Endothelial cell of umbilical vein (primary cell): Measurements from ENCODE around the gene ANKS1B. TPM values are rescaled to one million over a fixed set of nuclear protein-coding genes. Genes with fewer than 3 reads are reported as not detected.

ENCODE experiments used
- BruUV-seq: library from RNA; stranded (reverse); fragments of 400-500 nt; replicated peaks from 2 replicates; lab custom pipeline; 2021; lab: Mats Ljungman, UMichigan
- CTCF ChIA-PET: fragments of 300-600, 350-600 bp; sonication (Branson Sonifier 250); formaldehyde crosslinking; loops from one replicate; lab custom pipeline; 2021; ENCODE audit warnings: antibody characterized with exemption, inconsistent platforms; lab: Charles Lee
- POLR2A ChIA-PET: fragments of 300-600, 350-600 bp; sonication (Branson Sonifier 250); formaldehyde crosslinking; loops from one replicate; lab custom pipeline; 2021; ENCODE audit warnings: antibody characterized with exemption, inconsistent platforms; lab: Charles Lee
- DNase-seq: peaks from one replicate; pipeline ENCODE4 v3.0.0-alpha.2; 2011; ENCODE audit warnings: low read depth, low spot score
- FAIRE-seq: peaks from 2 replicates; lab custom pipeline; 2011; peaks lifted over from hg19 to GRCh38; lab: Jason Lieb, UNC
- H2AFZ ChIP-seq: 2 replicates; pipeline ENCODE4 v1.6.0; 2012; ENCODE audit warnings: low read depth, low read length, control low read depth, inconsistent platforms
- H3K27ac ChIP-seq: 2 replicates; pipeline ENCODE4 v1.5.1; 2011; ENCODE audit warnings: low read depth, mild to moderate bottlenecking, control low read depth, low read length, moderate library complexity; ENCODE audit not compliant: insufficient read depth
- H3K27me3 ChIP-seq, 2 experiments: 2 replicates each; pipeline versions ENCODE4 v1.6.0 to v1.6.1; 2011; ENCODE audit warnings: low read length in 2 of 2, mixed read lengths in 1 of 2; ENCODE audit not compliant: control insufficient read depth in 2 of 2, insufficient read depth in 2 of 2
- H3K36me3 ChIP-seq, 2 experiments: 2 replicates in 1 of 2; 3 replicates in 1 of 2; pipeline ENCODE4 v1.5.1; 2011; ENCODE audit warnings: low read length in 2 of 2, mild to moderate bottlenecking in 1 of 2, moderate library complexity in 1 of 2; ENCODE audit not compliant: control insufficient read depth in 2 of 2, insufficient read depth in 2 of 2; ENCODE audit errors: extremely low read depth in 1 of 2
- H3K4me1 ChIP-seq: 3 replicates; pipeline ENCODE4 v1.5.1; 2011; ENCODE audit warnings: mild to moderate bottlenecking, low read length; ENCODE audit not compliant: control insufficient read depth, insufficient read depth; ENCODE audit errors: extremely low read depth
- H3K4me2 ChIP-seq: 2 replicates; pipeline ENCODE4 v1.6.1; 2011; ENCODE audit warnings: low read length, control low read depth, mixed read lengths; ENCODE audit not compliant: insufficient read depth
- H3K4me3 ChIP-seq, 3 experiments: fragments of 200-600 bp in 1 of 3; sonication (generic), shearing (Covaris generic) in 1 of 3; replicated peaks in 1 of 3; 2 replicates each; pipeline ENCODE4 v1.5.1; 2011 to 2016; ENCODE audit warnings: control low read depth in 3 of 3, low read length in 3 of 3, mild to moderate bottlenecking in 2 of 3, inconsistent platforms in 1 of 3, low read depth in 1 of 3, moderate library complexity in 1 of 3; ENCODE audit not compliant: insufficient read depth in 1 of 3
- H3K79me2 ChIP-seq: 2 replicates; pipeline ENCODE4 v1.6.0; 2012; ENCODE audit warnings: low read length, inconsistent platforms; ENCODE audit not compliant: control insufficient read depth, insufficient read depth
- H3K9ac ChIP-seq: replicated peaks from 2 replicates; pipeline ENCODE3; 2011; ENCODE audit warnings: low read length, control low read depth; ENCODE audit not compliant: insufficient read depth; ENCODE audit errors: extremely low read depth
- H3K9me1 ChIP-seq: replicated peaks from 3 replicates; pipeline ENCODE4 v1.6.0; 2011; ENCODE audit warnings: mild to moderate bottlenecking, low read length; ENCODE audit not compliant: control insufficient read depth, insufficient read depth; ENCODE audit errors: extremely low read depth
- H3K9me3 ChIP-seq: replicated peaks from 2 replicates; pipeline ENCODE4 v1.5.1; 2012; ENCODE audit warnings: low read length, inconsistent platforms; ENCODE audit not compliant: control insufficient read depth, insufficient read depth
- H4K20me1 ChIP-seq: replicated peaks from 2 replicates; pipeline ENCODE3; 2011; ENCODE audit warnings: mild to moderate bottlenecking, low read length; ENCODE audit not compliant: control insufficient read depth, insufficient read depth; ENCODE audit errors: extremely low read depth
- EZH2 ChIP-seq: IDR thresholded peaks from 2 replicates; pipeline ENCODE4 v1.6.1; 2012; ENCODE audit warnings: borderline replicate concordance, low read depth, mild to moderate bottlenecking, moderate library complexity, low read length, inconsistent platforms; ENCODE audit not compliant: severe bottlenecking
- FOS ChIP-seq: IDR thresholded peaks from 2 replicates; pipeline ENCODE4 v1.6.1; 2011; ENCODE audit warnings: mild to moderate bottlenecking, low read length, moderate library complexity, borderline replicate concordance; ENCODE audit not compliant: insufficient read depth
- GATA2 ChIP-seq: IDR thresholded peaks from 2 replicates; pipeline ENCODE4 v1.7.0; 2011; ENCODE audit warnings: low read depth, mild to moderate bottlenecking, moderate library complexity, mixed read lengths, low read length; ENCODE audit not compliant: insufficient read length, insufficient read depth
- JUN ChIP-seq: IDR thresholded peaks from 2 replicates; pipeline ENCODE4 v1.6.1; 2011; ENCODE audit warnings: borderline replicate concordance, low read depth; ENCODE audit not compliant: insufficient read length, insufficient read depth
- MAX ChIP-seq: IDR thresholded peaks from 2 replicates; pipeline ENCODE4 v1.6.1; 2011; ENCODE audit not compliant: insufficient read depth, insufficient read length
- MYC ChIP-seq: IDR thresholded peaks from one replicate; pipeline ENCODE4 v1.6.1; 2011; ENCODE audit warnings: mild to moderate bottlenecking, low read depth, low read length
- POLR2A ChIP-seq: IDR thresholded peaks from 2 replicates; pipeline ENCODE4 v1.6.1; 2012; ENCODE audit warnings: low read depth, mild to moderate bottlenecking, control low read depth, low read length
- POLR2AphosphoS5 ChIP-seq: IDR thresholded peaks from 2 replicates; pipeline ENCODE4 v1.6.1; 2012; ENCODE audit warnings: low read depth, mild to moderate bottlenecking, control low read depth, low read length, moderate library complexity; ENCODE audit not compliant: insufficient read depth
- dilution Hi-C: fragments of 300-500 bp; cut with MboI; formaldehyde crosslinking; loops from one replicate; pipeline ENCODE4 v1.15.0; 2019; ENCODE audit warnings: low sequenced_read_pairs; ENCODE audit not compliant: extremely low pct_ligation_motif_present
- intact Hi-C: fragments of 100-400 bp; cut with micrococcal nuclease; formaldehyde crosslinking; loops from one replicate; pipeline ENCODE4 v1.10.0; 2022
- polyA plus RNA-seq, 4 experiments: library from polyadenylated mRNA; depleted of rRNA in 3 of 4; stranded (reverse) in 3 of 4; unstranded in 1 of 4; fragments of >200 nt; gene quantifications; 2 replicates each; pipeline versions ENCODE4 v1.2.1 to v1.2.3, GENCODE V29; 2011 to 2012; ENCODE audit warnings: missing spikeins in 1 of 4
- total RNA-seq: library from RNA; stranded (reverse); gene quantifications from 2 replicates; pipeline ENCODE4 v1.2.3, GENCODE V29; 2021
- TF ChIP-seq, protein P1 (sequence below), 2 donors: IDR thresholded peaks; 1 replicate in 1 of 2; 2 replicates in 1 of 2; pipeline ENCODE4 v1.5.1; 2011; ENCODE audit warnings: low read length in 2 of 2, mild to moderate bottlenecking in 2 of 2, moderate library complexity in 2 of 2, control low read depth in 1 of 2, inconsistent platforms in 1 of 2, low read depth in 1 of 2; ENCODE audit not compliant: insufficient read depth in 1 of 2; ENCODE audit errors: extremely low read depth in 1 of 2

The ANKS1B gene
- total and polyA plus RNA-seq, 2 donors (not counting 3 experiments of a cell fraction or from before 2014, with no cell fraction given) = 0.15 to 0.38 TPM

DNA sequence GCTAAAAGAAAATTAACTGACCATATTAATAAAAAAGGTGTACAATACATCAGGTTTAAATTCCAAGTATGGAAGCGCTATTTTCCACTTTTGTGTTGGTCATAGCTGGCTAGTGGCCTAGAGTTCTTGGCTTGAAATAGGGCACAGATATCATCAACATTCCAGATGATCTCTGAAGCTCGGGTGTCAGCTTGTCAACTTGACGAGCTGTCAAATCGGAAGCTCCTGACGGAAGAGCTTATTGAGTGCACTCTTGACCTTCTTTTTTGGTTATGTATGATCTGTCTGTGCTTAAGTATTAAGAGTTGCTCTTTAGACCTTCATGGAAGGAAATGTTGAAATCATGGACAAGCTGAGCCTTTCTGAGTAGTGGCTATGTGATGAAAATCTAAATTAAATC is 1161.7 kb downstream of the ANKS1B start:
- TF ChIP-seq EZH2 (no peak), POLR2A (no peak), POLR2AphosphoS5 (no peak), MAX (no peak), JUN (no peak), MYC (no peak), FOS (no peak), GATA2 (no peak)
- TF ChIP-seq, protein P1, sequence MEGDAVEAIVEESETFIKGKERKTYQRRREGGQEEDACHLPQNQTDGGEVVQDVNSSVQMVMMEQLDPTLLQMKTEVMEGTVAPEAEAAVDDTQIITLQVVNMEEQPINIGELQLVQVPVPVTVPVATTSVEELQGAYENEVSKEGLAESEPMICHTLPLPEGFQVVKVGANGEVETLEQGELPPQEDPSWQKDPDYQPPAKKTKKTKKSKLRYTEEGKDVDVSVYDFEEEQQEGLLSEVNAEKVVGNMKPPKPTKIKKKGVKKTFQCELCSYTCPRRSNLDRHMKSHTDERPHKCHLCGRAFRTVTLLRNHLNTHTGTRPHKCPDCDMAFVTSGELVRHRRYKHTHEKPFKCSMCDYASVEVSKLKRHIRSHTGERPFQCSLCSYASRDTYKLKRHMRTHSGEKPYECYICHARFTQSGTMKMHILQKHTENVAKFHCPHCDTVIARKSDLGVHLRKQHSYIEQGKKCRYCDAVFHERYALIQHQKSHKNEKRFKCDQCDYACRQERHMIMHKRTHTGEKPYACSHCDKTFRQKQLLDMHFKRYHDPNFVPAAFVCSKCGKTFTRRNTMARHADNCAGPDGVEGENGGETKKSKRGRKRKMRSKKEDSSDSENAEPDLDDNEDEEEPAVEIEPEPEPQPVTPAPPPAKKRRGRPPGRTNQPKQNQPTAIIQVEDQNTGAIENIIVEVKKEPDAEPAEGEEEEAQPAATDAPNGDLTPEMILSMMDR (IDR thresholded peaks at IDR 0.05; ENCODE audit: extremely low read depth in 1 of 2, insufficient read depth in 1 of 2, low read depth in 1 of 2, low read length in 2 of 2) = no peak
- no peak for FAIRE-seq
- H3K9ac ChIP-seq = no peak overlapping the region
- H3K9me1 ChIP-seq = no peaks in the 10 kb centered on the region
- dilution Hi-C loops (no loop called here), intact Hi-C loops (no loop called here)
- BruUV-seq = no TSS peak
- H3K27ac ChIP-seq = no peak overlapping the region
- no peaks in the 10 kb centered on the region for H3K36me3 ChIP-seq
- POLR2A ChIA-PET = no interaction called here
- no peaks in the 10 kb centered on the region for H3K79me2 ChIP-seq
- H3K27me3 ChIP-seq = peaks cover 0 to 2% of the 10 kb centered on the region in 2 experiments
- no peak overlapping the region for H2AFZ ChIP-seq
- H3K4me1 ChIP-seq = no peaks in the 10 kb centered on the region
- H3K4me3 ChIP-seq = no peak overlapping the region
- no peak for DNase-seq
- CTCF ChIA-PET = interaction anchor here (1.0 kb wide), 1 partner anchor 15 kb away, joined by 3 read pairs; no protein-coding TSS in a partner anchor
- no peak overlapping the region for H3K4me2 ChIP-seq
- H3K9me3 ChIP-seq = no peaks in the 10 kb centered on the region
- no peaks in the 10 kb centered on the region for H4K20me1 ChIP-seq
